GM21360 (cell line): Measurements from ENCODE around the gene ADCK1.
"Not testable (repeated sequence)": the region's sequence is repeated elsewhere in the genome, so short reads cannot be mapped to it uniquely, and the experiment has no call there.

Experiments used
- ATAC-seq: cut with Tn5 transposase; IDR thresholded peaks from one replicate; pipeline ENCODE4 v1.9.1; 2021; ENCODE audit warnings: mild to moderate bottlenecking, moderate library complexity; ENCODE audit not compliant: unreplicated experiment

The ADCK1 gene

GRCh38 chr14:77864085-77864484 is 64.2 kb downstream of the ADCK1 start:
- ATAC-seq, result no peak

- no peak for ATAC-seq
These were observed 64.7 kb downstream of the ADCK1 start for GRCh38 chr14:77864580-77864979.

DNA sequence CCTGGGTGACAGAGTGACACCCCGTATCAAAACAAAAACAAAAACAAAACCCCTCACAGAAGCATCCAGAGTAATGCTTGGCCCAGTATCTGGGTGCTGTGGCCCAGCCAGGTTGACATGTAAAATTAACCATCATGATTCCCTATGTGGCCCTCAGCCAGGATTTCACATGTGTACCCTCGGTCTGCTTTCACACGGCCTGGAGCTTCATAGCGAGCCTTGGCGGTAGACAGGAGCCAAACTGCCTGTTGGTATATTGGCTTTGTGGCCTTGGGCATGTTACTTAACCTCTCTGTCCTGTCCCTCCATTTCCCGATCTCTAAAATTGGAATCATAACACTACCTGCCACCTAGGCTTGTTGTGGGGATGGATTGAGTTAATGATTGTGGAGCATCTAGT is 65.5 kb downstream of the ADCK1 start:
- ATAC-seq, result no peak

GRCh38 chr14:77866932-77867331 is 67.0 kb downstream of the ADCK1 start:
- no peak for ATAC-seq

- ATAC-seq, result no peak
These were observed 67.6 kb downstream of the ADCK1 start for GRCh38 chr14:77867476-77867875.

DNA sequence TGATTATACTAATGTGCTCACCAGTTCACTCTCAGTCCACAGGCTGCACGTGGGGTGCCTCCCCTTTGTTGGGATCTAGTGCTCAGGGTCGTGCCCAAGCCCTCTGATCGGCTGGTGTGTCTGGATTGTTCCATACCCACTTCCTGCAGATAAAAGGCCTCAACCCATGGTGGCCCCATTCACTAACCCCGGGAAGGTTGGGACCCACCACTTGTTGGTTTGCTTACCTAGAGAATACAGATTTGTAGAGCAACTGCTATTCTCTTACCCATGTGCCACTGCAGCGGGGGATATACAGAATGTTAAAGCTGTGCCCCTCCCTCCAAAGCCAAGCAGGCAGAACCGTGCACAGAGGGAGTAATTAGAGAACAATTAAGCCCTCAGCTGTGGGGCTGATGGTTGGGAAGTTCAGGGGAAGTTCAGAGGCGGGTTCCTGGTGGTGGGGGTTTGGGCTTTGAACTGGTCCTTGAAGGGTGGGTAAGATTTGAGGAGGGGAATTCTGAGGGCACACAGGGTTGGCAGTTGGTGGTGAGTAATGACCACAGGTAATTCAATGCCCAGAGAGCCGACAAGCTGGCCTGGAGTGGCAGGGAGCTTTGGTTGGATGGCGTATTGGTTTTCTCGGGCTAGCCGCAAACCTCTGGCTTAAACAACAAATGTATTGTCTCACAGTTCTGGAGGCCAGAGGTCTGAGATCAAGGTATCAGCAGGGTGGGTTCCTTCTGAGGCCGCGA is 68.8 kb downstream of the ADCK1 start:
- no peak for ATAC-seq

DNA sequence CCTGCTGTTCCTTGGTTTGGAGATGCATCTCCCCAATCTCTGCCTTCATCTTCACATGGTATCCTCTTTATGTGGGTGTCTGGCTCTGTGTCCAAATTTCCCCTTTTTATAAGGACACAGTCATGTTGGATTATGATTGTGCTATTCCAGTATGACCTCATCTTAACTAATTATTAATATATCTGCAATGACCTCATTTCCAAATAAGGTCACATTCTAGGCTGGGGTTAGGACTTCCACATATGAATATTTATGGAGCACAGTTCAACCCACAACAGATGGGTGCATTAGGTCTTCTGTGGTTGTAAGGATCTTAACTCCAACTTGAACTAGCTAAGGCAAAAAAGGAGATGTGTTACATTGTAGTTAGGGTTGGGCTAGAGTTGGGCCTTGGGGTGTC is 69.4 kb downstream of the ADCK1 start:
- ATAC-seq, result no peak

GRCh38 chr14:77870646-77871045 is 70.7 kb downstream of the ADCK1 start:
- no peak for ATAC-seq

GRCh38 chr14:77872152-77872551 is 72.2 kb downstream of the ADCK1 start:
- ATAC-seq, result no peak

DNA sequence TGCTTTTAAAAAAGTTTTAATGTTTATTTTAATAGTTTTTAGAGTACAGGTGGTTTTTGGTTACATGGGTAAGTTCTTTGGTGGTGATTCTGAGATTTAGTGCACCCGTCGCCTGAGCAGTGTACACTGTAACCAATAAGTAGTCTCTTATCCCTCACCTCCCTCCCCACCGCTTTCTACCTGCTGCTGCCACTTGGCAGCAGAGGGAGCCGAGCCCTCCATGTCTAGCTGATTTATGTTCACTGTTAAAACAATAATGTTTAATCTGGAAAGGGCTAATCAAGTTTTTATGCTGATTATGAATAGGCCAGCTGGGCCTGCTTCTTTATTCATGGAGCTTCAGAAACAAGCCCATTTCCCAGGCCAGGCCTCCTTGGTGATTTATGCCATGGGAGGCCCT is 73.1 kb downstream of the ADCK1 start:
- ATAC-seq, result no peak

- no peak for ATAC-seq
These were observed 78.9 kb downstream of the ADCK1 start for GRCh38 chr14:77878783-77879182.

DNA sequence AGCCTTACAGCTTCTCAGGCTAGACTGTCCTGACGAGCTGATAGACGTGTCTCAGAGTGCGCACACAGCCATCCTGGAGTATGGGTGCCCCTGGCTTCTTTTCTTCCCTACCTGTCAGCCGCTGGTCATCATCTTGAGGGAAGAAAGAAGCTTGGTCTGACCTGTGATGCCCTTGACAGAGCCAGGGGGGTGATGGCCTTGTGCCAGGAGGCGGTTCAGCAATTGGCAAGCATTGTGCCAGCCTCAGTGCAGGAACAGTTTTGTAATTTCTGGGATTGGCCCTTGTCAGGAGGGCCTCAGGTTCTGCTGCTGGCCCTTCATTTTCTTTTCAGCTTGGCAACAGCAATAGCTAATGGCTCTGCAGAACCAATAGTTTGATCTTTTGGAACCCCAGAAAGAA is 80.1 kb downstream of the ADCK1 start:
- ATAC-seq, result no peak

GRCh38 chr14:77882098-77882497 is 82.2 kb downstream of the ADCK1 start:
- ATAC-seq, result no peak

DNA sequence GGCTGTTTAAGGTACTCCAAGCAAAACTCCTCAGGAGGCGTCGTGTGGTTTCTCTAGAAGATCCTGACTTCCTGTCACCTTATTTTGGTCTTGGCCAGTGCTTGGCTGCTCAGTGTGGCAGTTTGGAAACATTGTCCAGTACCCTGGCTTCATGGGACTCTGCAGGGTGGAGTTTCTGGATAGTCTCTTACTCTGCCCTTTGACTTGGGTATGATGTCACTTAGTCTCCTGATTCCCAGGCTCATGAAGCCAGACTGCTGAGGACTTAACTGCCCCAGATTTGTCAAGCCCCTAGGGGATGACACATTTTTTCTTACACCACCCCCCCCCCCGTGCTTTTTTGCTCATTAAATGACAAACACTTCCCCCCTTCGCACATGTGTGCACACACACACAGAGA is 82.7 kb downstream of the ADCK1 start:
- no peak for ATAC-seq

DNA sequence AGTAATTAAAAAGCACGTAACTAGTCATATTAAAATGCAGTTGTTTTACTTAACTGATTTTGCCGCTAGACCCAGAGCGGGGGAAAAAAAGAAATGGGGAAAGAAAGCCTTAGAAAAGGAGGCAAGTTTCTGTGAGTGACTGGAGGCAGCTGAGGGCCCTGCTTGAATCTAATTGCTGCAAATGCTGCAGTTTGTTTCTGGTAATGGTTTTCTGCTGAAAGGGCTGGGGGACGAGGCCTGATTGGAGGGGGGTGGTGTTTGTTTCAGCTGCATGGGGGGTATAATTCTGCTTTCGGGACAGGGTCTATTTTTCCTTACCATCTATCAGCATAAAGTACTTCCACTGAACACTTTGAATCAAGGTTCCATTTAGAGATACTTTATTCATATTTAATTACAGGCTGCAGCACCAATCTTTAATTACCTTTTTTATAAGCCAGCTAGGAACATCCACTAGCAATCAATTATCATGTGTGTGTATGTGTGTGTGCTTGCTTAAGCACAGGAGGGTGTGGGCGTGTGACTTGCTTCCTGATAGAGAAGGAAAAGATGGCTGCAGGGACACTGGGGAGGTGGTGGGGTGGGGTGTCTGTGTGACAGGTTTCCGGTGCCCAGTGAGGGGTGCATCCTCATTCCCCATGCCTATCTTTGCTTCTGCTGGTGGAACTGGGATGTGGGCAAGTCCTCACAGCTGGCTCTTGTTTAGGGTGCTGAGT is 83.4 kb downstream of the ADCK1 start:
- no peak for ATAC-seq

GRCh38 chr14:77883847-77884238 is 83.9 kb downstream of the ADCK1 start:
- ATAC-seq, result no peak

GRCh38 chr14:77885367-77885766 is 85.5 kb downstream of the ADCK1 start:
- no peak for ATAC-seq

- ATAC-seq, result no peak
These were observed 86.1 kb downstream of the ADCK1 start for GRCh38 chr14:77886010-77886409.

- not testable (repeated sequence) for ATAC-seq
These were observed 89.0 kb downstream of the ADCK1 start for GRCh38 chr14:77888903-77889302.

- ATAC-seq, result no peak
These were observed 90.1 kb downstream of the ADCK1 start for GRCh38 chr14:77889971-77890442.

GRCh38 chr14:77890873-77891272 is 91.0 kb downstream of the ADCK1 start:
- no peak for ATAC-seq

DNA sequence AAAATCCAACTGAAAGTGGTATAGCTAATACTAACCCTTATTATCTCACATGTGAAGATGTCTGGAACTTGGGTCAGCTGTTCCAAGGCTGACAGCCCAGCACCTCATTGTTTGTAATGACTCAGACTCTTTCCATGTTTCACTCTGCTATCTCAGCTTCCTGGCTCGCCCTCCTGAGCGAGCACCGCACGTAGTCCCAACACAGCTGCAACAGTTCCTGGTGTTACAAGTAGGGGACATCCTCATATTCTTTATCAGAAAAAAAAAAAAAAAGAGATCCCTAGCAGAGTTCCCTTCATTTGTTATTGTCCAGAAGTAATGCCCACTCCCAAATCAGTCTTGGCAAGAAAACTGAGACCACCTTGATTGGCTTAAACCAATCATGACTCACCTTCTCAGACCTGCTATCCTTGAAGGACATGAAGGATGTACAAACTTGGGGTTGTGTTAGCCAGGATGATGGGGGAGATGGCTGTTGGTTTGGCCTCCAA is 92.5 kb downstream of the ADCK1 start:
- no peak for ATAC-seq
